ENCODE measurements around the gene KCNC3. TPM values are rescaled to one million over a fixed set of nuclear protein-coding genes. Genes with fewer than 3 reads are reported as not detected.

The KCNC3 gene
- 0.14 and 0.37 TPM in 2 replicates for total RNA-seq (2014; rRNA removed; shearing (Covaris generic))

DNA sequence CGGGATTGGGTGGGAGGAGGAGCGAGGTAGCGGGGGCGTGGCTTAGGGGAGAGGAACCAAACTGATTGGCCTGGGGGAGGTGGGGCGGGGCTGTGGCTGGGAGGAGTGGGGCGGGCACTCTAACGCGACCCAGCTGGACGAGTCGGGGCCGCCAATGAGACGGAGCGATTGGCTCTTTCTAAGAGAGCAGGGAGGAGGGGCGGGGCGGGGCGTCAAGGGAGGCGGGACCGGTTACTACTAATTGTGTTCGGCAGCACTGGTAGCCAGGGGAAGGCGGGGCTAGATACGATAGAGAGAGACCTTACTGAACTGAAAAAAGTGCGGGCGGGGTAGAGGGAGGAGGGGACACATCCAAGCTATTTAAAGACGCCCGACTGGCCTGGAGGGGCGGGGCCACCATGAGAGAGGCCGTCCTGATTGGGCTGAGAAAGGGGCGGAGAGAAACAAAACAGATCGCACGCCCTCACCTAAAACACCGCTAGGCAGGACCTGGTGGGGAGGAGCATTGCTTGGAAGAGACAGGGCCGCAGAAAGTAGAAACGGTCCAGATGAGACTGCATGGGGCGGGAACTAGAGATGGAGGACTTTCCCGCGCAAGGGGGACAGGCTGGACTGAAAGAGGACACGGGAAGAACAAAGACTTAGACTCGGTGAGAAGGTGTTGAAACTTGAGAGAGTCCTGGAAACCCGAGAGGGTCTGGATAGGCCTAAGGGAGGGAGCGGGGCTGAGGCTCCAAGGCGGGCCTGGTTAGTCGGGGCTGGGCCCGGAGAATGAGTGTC lies at the start of gene KCNC3:
TSS of gene KCNC3 (minus strand) at position 232 of the 780 bp plus-strand sequence. CDS start 295 bp downstream, outside the sequence.
- Histone ChIP-seq H3K36me3 (replicated peaks; ENCODE audit: control insufficient read depth, insufficient read depth, low read length) (no peaks in the 10 kb centered on the region), H3K27me3 (ENCODE audit: control insufficient read depth, insufficient read depth, low read length) (peaks cover 23% of the 10 kb centered on the region), H3K4me3 (ENCODE audit: insufficient read depth, low read depth, low read length) (peak within 1 kb of the TSS; percentile 65)
- DNase-seq, result peak; percentile 99

- DNase-seq, result no peak
- Histone ChIP-seq H3K4me3 (ENCODE audit: insufficient read depth, low read depth, low read length) (no peak overlapping the region), H3K36me3 (replicated peaks; ENCODE audit: control insufficient read depth, insufficient read depth, low read length) (peaks cover 24% of the 10 kb centered on the region), H3K27me3 (ENCODE audit: control insufficient read depth, insufficient read depth, low read length) (no peaks in the 10 kb centered on the region)
These were observed 49.7 kb upstream of the KCNC3 start for GRCh38 chr19:50378863-50379236.

- H3K36me3 ChIP-seq (replicated peaks; ENCODE audit: control insufficient read depth, insufficient read depth, low read length), result peaks cover 24% of the 10 kb centered on the region
- no peak for DNase-seq
- H3K27me3 ChIP-seq (ENCODE audit: control insufficient read depth, insufficient read depth, low read length), result no peaks in the 10 kb centered on the region
These were observed 49.1 kb upstream of the KCNC3 start for GRCh38 chr19:50378169-50378862.

GRCh38 chr19:50377517-50377916 lies 48.3 kb upstream of the KCNC3 start:
- H3K36me3 ChIP-seq (replicated peaks; ENCODE audit: control insufficient read depth, insufficient read depth, low read length), result peaks cover 24% of the 10 kb centered on the region
- no peak for DNase-seq
- no peaks in the 10 kb centered on the region for H3K27me3 ChIP-seq (ENCODE audit: control insufficient read depth, insufficient read depth, low read length)
- H3K4me3 ChIP-seq (ENCODE audit: insufficient read depth, low read depth, low read length), result no peak overlapping the region

More at GRCh38 chr19:50378169-50378862, 49.1 kb upstream of the KCNC3 start:
- H3K4me3 ChIP-seq (ENCODE audit: insufficient read depth, low read depth, low read length), result no peak overlapping the region

GRCh38 chr19:50377051-50377461 lies 47.9 kb upstream of the KCNC3 start:
- H3K27me3 ChIP-seq (ENCODE audit: control insufficient read depth, insufficient read depth, low read length), result no peaks in the 10 kb centered on the region
- peaks cover 24% of the 10 kb centered on the region for H3K36me3 ChIP-seq (replicated peaks; ENCODE audit: control insufficient read depth, insufficient read depth, low read length)
- no peak overlapping the region; the same call in 1 of the 2 replicates for H3K4me3 ChIP-seq (ENCODE audit: insufficient read depth, low read depth, low read length)
- DNase-seq, result peak; percentile 89

DNA sequence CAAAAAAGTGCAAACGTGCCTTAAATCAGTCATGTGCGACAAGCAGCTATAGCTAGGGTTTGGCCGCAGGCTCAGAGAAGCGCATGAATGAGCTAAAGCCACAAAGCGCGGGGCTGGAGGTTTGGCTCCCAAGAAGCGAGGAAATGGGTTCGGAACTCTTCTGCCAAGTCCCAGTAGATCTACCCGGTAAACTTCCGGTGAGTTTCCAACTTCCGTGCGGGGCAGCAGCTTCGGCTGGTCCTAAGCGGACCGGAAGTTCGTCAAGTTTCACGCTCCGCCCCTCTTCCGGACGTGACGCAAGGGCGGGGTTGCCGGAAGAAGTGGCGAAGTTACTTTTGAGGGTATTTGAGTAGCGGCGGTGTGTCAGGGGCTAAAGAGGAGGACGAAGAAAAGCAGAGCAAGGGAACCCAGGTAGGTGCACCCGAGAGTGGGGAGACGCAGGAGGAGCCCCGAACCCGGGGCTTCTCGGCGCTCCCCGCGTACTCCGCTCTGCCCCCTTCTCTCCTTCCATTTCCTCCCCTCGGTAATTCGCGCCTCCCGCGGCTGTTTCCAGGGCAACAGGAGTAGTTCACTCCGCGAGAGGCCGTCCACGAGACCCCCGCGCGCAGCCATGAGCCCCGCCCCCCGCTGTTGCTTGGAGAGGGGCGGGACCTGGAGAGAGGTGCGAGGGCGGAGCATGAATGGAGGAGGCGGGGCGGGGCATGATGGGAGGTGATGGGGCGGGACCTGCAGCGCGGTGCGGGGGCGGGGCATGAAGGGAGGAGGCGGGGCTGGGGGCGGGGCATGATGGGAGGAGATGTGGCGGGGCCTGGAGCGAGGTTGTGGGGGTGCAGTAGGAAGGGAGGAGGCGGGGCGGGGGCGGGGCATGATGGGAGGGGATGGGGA lies 47.2 kb upstream of the KCNC3 start, which contains the start of gene NR1H2:
TSS of gene NR1H2 (plus strand) at position 292 of the 885 bp plus-strand sequence. CDS start 1,149 bp downstream, outside the sequence.
- H3K27me3 ChIP-seq (ENCODE audit: control insufficient read depth, insufficient read depth, low read length), result no peaks in the 10 kb centered on the region
- peak; percentile 99 for DNase-seq
- peaks cover 24% of the 10 kb centered on the region for H3K36me3 ChIP-seq (replicated peaks; ENCODE audit: control insufficient read depth, insufficient read depth, low read length)

GRCh38 chr19:50371914-50372475 lies 42.8 kb upstream of the KCNC3 start:
- H3K36me3 ChIP-seq (replicated peaks; ENCODE audit: control insufficient read depth, insufficient read depth, low read length), result no peaks in the 10 kb centered on the region
- H3K4me3 ChIP-seq (ENCODE audit: insufficient read depth, low read depth, low read length), result no peak overlapping the region
- H3K27me3 ChIP-seq (ENCODE audit: control insufficient read depth, insufficient read depth, low read length), result no peaks in the 10 kb centered on the region; the same call in 1 of the 2 replicates
- DNase-seq, result no peak

More for the DNA sequence above, 47.2 kb upstream of the KCNC3 start, which contains the start of gene NR1H2:
- peak within 1 kb of the TSS; percentile 97 for H3K4me3 ChIP-seq (ENCODE audit: insufficient read depth, low read depth, low read length)

- peak; percentile 86 for DNase-seq
- Histone ChIP-seq H3K27me3 (ENCODE audit: control insufficient read depth, insufficient read depth, low read length) (no peaks in the 10 kb centered on the region; the same call in 1 of the 2 replicates), H3K36me3 (replicated peaks; ENCODE audit: control insufficient read depth, insufficient read depth, low read length) (no peaks in the 10 kb centered on the region), H3K4me3 (ENCODE audit: insufficient read depth, low read depth, low read length) (peak overlapping the region; percentile 70)
These were observed 39.7 kb upstream of the KCNC3 start for GRCh38 chr19:50368649-50369570.

- no peaks in the 10 kb centered on the region for H3K27me3 ChIP-seq (ENCODE audit: control insufficient read depth, insufficient read depth, low read length)
- H3K4me3 ChIP-seq (ENCODE audit: insufficient read depth, low read depth, low read length), result no peak within 1 kb of the TSS
- no peak for DNase-seq
- H3K36me3 ChIP-seq (replicated peaks; ENCODE audit: control insufficient read depth, insufficient read depth, low read length), result no peaks in the 10 kb centered on the region
These were observed 36.5 kb upstream of the KCNC3 start, which contains the start of gene NAPSA for GRCh38 chr19:50365434-50366306. NAPSA (minus strand) TSS chr19:50365639; CDS start chr19:50365621, 18 bp downstream.

- DNase-seq, result no peak
- no peaks in the 10 kb centered on the region for H3K36me3 ChIP-seq (replicated peaks; ENCODE audit: control insufficient read depth, insufficient read depth, low read length)
- H3K27me3 ChIP-seq (ENCODE audit: control insufficient read depth, insufficient read depth, low read length), result no peaks in the 10 kb centered on the region
- H3K4me3 ChIP-seq (ENCODE audit: insufficient read depth, low read depth, low read length), result no peak overlapping the region
These were observed 33.7 kb upstream of the KCNC3 start for GRCh38 chr19:50362656-50363424.

DNA sequence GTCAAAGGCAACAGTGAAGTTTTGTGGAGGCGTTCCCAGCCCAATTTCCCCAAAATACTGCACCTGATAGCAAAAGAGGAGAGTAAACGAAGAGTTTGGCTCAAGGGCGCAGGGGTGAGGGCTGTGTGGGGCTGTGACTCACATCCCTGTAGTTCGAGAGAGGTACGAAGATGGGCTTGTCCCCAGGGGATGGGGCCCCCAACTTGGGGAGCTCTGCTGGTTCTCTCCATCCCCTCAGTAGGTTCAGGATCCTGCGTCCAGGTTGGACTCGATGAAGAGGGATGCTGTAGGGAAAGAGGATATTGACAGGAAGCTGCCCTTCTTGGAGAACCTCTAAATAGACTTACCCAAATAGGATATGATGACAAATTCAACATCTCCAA lies 32.8 kb upstream of the KCNC3 start:
- no peak for DNase-seq
- Histone ChIP-seq H3K4me3 (ENCODE audit: insufficient read depth, low read depth, low read length) (no peak overlapping the region), H3K36me3 (replicated peaks; ENCODE audit: control insufficient read depth, insufficient read depth, low read length) (no peaks in the 10 kb centered on the region), H3K27me3 (ENCODE audit: control insufficient read depth, insufficient read depth, low read length) (no peaks in the 10 kb centered on the region)
